K562 (cell line): ENCODE results near the gene C11orf98. TPM values are rescaled to one million over a fixed set of nuclear protein-coding genes. Genes with fewer than 3 reads are reported as not detected.

Source experiments
- AFF4 ChIP-seq: sonication (generic); formaldehyde crosslinking; IDR thresholded peaks from 2 replicates; pipeline ENCODE4 v1.8.0; 2023; ENCODE audit warnings: mild to moderate bottlenecking, missing genetic modification reagents
- BACH1 ChIP-seq: fragments of 200-800 bp; sonication (Bioruptor generic); IDR thresholded peaks from 2 replicates; pipeline ENCODE4 v1.6.1; 2016; ENCODE audit warnings: missing genetic modification characterization, missing compliant biosample characterization
- CCAR2 ChIP-seq: fragments of 200-400 bp; formaldehyde crosslinking; IDR thresholded peaks from 2 replicates; pipeline ENCODE4 v1.6.1; 2017; ENCODE audit warnings: mild to moderate bottlenecking, low read depth, low read length
- MECOM ChIP-seq: fragments of 250-450 bp; sonication (Bioruptor Pico); IDR thresholded peaks from 2 replicates; pipeline ENCODE4 v1.8.0; 2022; ENCODE audit warnings: inconsistent platforms
- RREB1 ChIP-seq: fragments of 250-450 bp; sonication (Bioruptor Pico); IDR thresholded peaks from 2 replicates; pipeline ENCODE4 v1.4.0; 2020
- SAFB2 ChIP-seq: fragments of 200-400 bp; formaldehyde crosslinking; IDR thresholded peaks from 2 replicates; pipeline ENCODE4 v1.6.1; 2018; ENCODE audit warnings: borderline replicate concordance, low read length, low read depth, moderate library complexity; ENCODE audit not compliant: severe bottlenecking
- XRCC4 ChIP-seq: IDR thresholded peaks from one replicate; pipeline ENCODE4 v1.6.1; 2011; ENCODE audit not compliant: insufficient read depth, insufficient read length; ENCODE audit errors: extremely low read depth
- ZNF511 ChIP-seq: sonication (generic); formaldehyde crosslinking; IDR thresholded peaks from 2 replicates; pipeline ENCODE4 v1.8.0; 2022; ENCODE audit warnings: mild to moderate bottlenecking, missing genetic modification reagents
- ZNF609 ChIP-seq: sonication (generic); formaldehyde crosslinking; IDR thresholded peaks from 2 replicates; pipeline ENCODE4 v1.8.1; 2023; ENCODE audit warnings: missing genetic modification reagents, mild to moderate bottlenecking, borderline replicate concordance
- ZZZ3 ChIP-seq: fragments of 450-650 bp; IDR thresholded peaks from 2 replicates; pipeline ENCODE4 v1.6.1; 2016; ENCODE audit warnings: antibody characterized with exemption, mild to moderate bottlenecking, moderate library complexity
- polyA plus RNA-seq, 8 experiments: library from polyadenylated mRNA; depleted of rRNA in 4 of 8; stranded (reverse) in 5 of 8; unstranded in 3 of 8; fragments of >200 nt; fragmentation: Nextera tagmentation in 2 of 8; fragmentation: Illumina TruSeq in 1 of 8; extraction: Ambion mirVana in 2 of 8; extraction: Trizol in 1 of 8; gene quantifications; 2 replicates each; pipeline versions ENCODE4 v1.2.1 to v1.2.3, GENCODE V29; 2011 to 2014; ENCODE audit warnings: inconsistent platforms in 1 of 8, missing spikeins in 1 of 8
- total RNA-seq, 7 experiments: library from RNA; depleted of rRNA in 6 of 7; stranded (reverse); fragments of >200 nt in 6 of 7; fragmentation: Illumina TruSeq in 2 of 7; extraction: Trizol in 2 of 7; gene quantifications; 2 replicates each; pipeline versions ENCODE4 v1.2.1 to v1.2.3, GENCODE V29; 2011 to 2021; ENCODE audit warnings: low replicate concordance in 1 of 7

The C11orf98 gene
- total and polyA plus RNA-seq, 9 of the 15 experiments (the other 6 are each of a cell fraction or from before 2014, with no cell fraction given) = 103 to 352 (median 218) TPM

GRCh38 chr11:62621567-62622470, 43.2 kb downstream of the C11orf98 start, which contains the start of gene B3GAT3 (continued):
- TF ChIP-seq ZNF511 (CRISPR knock-in tag) (no peak; the same call in 1 of the 2 replicates), ZNF609 (0 out of 2 replicates have a peak, but pooled peaks have one; percentile 44), RREB1 (CRISPR knock-in tag) (0 out of 2 replicates have a peak, but pooled peaks have one; percentile 12), XRCC4 (no peak), CCAR2 (no peak), MECOM (CRISPR knock-in tag) (no peak), ZZZ3 (0 out of 2 replicates have a peak, but pooled peaks have one; percentile 40), AFF4 (no peak), SAFB2 (no peak), BACH1 (tag) (no peak)
